GM21717 (cell line): Measurements from ENCODE around the gene FRYL.

ENCODE experiments used
- ATAC-seq: cut with Tn5 transposase; IDR thresholded peaks from one replicate; pipeline ENCODE4 v1.9.1; 2021; ENCODE audit warnings: mild to moderate bottlenecking, moderate library complexity; ENCODE audit not compliant: unreplicated experiment

The FRYL gene

GRCh38 chr4:48570646-48571220 lies 209.3 kb downstream of the FRYL start:
- ATAC-seq: no peak

GRCh38 chr4:48566034-48566384 lies 214.1 kb downstream of the FRYL start:
- ATAC-seq: no peak

GRCh38 chr4:48565362-48566033 lies 214.6 kb downstream of the FRYL start:
- ATAC-seq: no peak

DNA sequence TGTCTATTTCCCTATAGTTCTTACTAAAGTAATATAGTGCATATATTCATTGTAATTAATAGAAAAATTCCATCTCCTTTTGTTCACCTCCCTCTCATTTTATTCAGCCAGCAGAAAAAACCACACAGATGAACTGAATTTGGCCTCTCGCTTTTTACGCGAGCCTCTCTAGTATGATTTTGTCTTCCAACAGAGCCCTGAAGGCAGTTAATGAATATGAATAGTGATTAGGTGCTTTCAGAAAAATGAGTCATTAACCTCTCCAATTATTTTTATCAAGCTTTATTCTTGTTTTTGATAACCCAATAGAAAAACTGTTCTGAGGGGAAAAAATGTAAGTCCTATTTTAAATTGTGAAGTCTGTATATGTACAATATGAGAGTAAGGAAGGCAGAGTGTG lies 215.9 kb downstream of the FRYL start:
- no peak for ATAC-seq

DNA sequence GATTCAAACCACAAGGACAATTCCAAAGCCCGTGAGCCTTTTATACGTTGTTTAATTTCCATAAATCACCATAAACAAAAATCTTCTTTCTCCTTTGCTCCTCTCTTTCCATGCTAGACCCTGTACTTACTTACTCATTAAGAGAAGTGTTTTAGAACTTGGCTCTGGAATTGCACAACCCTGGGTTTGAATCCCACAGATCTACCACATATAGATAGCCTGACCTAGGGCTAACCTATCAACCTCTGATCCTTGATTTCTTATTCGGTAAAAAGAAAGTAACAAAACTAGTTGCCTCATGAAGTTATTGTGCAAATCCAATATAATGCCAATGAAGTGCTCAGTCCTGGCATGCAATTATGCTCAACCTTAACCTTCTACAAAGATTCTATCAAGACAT lies 221.3 kb downstream of the FRYL start:
- ATAC-seq: no peak

DNA sequence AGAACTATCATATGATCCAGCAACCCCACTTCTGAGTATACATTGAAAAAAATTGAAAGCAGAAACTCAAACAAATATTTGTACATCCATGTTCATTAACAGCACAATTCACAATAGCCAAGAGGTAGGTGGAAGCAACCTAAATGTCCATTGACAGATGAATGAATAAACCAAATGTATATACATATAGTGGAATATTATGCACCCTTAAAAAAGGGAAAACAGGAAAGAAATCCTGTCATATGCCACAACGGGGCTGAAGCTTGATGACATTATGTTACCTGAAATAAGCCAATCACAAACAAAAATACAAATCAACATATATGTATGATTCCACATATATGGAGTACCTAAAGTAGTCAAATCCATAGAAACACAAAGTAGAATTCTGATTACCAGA lies 222.1 kb downstream of the FRYL start:
- ATAC-seq: no peak

- ATAC-seq: no peak
These were observed 222.6 kb downstream of the FRYL start for GRCh38 chr4:48557478-48557877.

DNA sequence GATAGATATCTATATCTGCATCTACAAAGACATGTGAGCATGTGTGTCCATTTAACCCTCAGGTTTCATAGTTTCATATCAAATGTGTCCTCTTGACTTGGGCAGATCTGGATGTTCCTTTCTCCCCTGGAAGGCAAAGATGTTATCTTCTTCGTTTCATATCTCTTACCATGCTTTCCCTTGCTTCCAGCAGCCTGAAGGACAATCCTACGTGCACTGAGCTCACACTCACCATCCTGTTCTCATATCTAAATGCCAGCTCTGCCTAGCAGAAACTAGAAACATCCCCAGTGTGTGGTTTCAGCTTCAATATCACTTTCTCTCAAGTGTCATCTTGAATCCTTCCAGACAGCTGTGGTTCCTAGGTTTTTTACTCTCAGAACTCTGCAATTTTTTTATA lies 223.8 kb downstream of the FRYL start:
- no peak for ATAC-seq

DNA sequence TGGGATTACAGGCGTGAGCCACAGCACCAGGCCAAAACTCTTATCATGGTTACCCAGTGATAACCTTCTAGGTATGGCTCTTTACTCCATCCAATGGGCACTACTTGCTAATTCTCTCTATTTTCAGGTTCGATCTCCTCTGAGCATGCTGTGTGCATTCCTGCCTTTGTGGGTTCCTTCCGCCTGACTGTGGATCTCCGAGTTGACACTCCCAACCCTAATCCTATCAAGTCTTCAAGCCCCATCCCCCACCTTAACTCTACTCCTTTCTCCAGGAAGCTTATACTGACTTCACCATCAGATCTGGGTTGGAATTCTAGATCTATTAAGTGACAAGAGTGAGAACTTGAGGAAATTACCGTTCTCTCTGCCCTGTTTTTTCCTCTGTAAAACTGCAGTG lies 225.5 kb downstream of the FRYL start:
- ATAC-seq: no peak

GRCh38 chr4:48553720-48554119 lies 226.4 kb downstream of the FRYL start:
- no peak for ATAC-seq

- ATAC-seq: no peak
These were observed 233.7 kb downstream of the FRYL start for GRCh38 chr4:48546336-48546735.

GRCh38 chr4:48543796-48544195 lies 236.3 kb downstream of the FRYL start:
- no peak for ATAC-seq

DNA sequence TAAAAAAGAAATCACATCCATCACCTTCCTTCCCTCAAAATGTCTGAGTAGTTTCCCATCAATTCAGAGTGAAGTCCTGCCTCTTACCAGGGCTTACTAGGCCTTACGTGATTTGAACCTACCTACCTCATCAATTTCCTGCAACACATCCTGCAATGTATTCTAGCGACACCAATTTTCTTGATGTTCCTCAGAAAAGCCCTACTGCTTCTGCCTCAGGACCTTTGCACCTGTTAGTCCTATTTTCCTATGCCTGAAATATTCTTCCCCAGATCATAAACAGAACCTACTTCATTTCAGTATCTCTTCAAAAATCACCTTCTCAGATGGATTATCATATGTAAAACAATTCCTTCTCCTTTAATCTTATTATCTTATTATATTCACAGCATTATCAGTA lies 237.2 kb downstream of the FRYL start:
- no peak for ATAC-seq

DNA sequence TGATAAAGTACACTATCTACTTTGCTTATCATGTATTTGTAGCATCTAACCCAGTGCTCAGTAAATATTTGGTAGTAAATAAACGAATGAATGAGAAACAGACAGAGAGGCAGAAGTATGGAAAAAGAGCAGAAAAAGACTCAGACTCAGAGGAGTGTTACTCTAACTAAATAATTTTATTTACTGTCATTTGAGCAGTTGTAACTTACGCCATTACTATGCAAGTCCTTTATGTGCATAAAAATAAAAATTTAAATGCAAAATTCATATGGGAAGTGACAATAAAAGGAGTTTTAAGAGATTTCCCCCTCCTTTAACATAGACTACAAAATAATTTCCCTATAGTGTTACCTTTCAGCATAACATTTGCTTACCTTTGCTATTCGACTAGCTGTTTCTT lies 240.5 kb downstream of the FRYL start:
- ATAC-seq: no peak

- no peak for ATAC-seq
These were observed 241.7 kb downstream of the FRYL start for GRCh38 chr4:48538358-48538757.

DNA sequence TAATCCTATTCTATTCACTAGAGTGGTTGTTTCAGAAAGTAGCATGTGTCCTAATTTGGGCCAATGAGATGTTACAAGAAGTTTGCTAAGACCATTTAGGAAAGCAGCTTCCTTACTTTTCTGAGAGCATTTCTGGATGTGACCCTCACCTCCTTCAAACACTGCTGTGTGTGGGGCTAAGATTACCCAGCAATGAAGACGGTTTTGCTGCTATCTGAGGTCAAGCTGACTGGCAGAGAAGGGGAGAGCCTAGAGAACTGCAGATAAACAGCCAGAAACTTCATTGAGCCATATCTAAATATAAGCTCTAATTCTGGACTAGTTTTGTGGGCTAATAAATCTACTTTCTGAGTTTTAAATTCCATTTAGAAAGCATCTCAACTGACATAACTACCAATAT lies 253.7 kb downstream of the FRYL start:
- ATAC-seq: no peak

DNA sequence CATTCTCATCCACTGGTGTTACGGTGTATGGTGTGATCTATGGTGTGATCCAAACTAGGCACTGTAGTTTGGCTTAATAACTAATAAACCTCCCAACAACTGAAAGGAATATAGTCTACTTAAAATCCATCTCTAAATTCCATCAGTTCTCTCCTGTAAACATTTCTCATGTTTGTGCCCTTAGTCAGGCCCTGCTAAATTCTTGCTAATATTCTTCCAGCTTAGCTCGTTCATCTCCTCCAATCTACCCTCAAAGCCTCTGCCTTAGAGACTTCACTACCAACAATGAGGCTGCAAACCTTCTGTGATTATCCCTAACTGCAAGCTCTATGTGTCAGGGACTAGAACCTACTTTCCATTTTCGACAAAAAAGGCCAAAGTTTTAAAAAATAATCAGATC lies 261.9 kb downstream of the FRYL start:
- no peak for ATAC-seq

DNA sequence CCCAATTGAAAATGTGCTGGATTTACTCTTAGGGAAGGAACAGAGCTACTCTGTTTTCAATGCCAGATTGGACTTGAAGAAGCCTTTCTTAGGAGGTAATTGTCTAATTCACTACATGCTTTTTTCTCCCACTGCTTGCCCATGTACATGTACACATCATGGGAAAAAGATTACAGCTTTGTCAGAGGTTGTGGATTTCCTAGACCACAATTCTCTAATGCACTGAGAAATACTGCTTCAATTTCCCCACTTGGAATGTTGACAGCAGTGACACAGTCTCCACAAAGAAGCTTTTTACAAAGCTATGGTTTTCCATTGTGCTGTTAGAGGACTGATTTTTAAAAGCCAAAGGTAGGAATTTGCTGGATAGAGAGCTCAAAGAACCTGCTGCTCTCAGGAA lies 270.5 kb downstream of the FRYL start:
- no peak for ATAC-seq

GRCh38 chr4:48506716-48507115 lies 273.4 kb downstream of the FRYL start:
- no peak for ATAC-seq

DNA sequence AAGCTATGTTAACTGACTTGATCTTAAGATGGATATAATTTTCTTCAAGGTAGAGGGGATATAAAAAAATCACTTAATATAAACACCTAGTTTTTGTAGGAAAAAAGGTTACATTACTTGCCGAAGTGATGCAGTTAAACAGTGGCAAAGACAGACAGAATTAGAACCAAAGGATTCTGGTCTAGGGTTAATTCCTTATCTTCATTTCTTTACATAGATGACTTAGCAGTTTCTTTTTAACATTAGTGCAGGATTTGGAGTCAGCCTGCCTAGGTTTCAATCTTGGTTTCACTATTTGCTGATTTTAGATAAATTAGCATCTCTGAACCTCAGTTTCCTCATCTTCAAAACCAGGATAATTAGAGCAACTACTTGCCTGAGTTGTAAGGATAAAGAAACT lies 275.7 kb downstream of the FRYL start:
- no peak for ATAC-seq

DNA sequence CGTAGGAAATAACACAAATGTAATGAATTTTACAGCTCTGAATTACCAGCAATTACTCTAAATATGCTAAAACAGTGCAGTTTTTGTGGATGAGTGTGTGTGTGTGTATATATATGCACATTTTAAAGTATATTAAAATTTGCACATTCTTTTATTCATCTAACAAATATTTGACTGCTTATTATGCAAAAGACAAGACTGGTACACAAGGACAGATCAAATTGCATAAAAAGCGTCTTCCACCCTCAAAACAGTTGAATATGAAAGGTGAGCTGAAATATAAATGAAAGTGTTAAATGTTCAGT lies 276.1 kb downstream of the FRYL start:
- ATAC-seq: no peak

- no peak for ATAC-seq
These were observed 276.6 kb downstream of the FRYL start for GRCh38 chr4:48503233-48504025.
